Stimulated activated CD4-positive, alpha-beta T cell treated with anti-CD3 and anti-CD28 coated beads, Interleukin-12 subunit alpha, Interleukin-12 subunit beta, amount 100 ng/mL, for 24 hours (primary cell): ENCODE measurements around the gene IFI16.
"Not testable (repeated sequence)": the region's sequence is repeated elsewhere in the genome, so short reads cannot be mapped to it uniquely, and the experiment has no call there.

Experiments
- DNase-seq, 2 experiments: peaks; one replicate each; pipeline ENCODE4 v3.0.0-alpha.2; 2020; ENCODE audit warnings: low read depth in 2 of 2

IFI16 gene

DNA sequence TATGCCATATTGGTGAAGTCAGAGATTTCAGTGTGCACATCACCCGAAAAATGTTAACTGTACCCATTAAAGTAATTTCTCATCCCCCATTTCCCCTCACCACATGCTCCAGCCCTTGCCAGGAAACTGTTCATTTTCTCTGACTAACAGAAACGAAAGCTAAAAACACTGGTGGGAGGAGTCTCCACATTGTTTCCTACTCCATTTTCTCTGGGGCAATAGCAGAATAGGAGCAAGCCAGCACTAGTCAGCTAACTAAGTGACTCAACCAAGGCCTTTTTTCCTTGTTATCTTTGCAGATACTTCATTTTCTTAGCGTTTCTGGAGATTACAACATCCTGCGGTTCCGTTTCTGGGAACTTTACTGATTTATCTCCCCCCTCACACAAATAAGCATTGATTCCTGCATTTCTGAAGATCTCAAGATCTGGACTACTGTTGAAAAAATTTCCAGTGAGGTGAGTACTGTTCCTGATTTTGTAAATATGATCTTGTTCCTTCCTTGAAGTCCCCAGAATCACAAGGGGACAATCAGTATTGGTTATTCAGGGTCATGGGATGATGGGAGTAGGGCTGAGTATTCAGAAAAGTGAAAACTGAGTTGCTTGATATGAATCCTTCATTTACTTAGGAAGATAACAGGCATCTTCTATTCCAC is at the start of gene IFI16:
IFI16 (plus strand) TSS at position 204 of the 658 bp plus-strand sequence. CDS start 4,774 bp downstream, outside the sequence.
- DNase-seq, result no peak

DNA sequence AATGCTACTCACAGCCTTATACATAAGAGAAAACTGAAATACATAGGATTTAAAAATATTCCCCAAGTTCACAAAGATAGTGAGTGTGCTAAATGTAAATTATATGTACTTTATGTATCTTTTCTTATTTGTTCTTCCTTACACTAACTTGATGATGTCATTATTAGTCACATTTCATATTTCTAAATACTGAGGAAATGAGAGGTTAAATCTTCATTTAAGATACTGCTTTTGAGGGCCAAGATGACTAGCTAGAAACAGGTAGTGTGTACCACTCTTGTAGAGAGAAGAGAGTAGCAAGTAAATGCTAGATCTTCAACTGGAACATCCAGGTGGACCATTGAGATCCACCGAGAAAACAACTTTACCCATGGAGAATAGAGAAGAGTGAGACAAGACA is 48.5 kb upstream of the IFI16 start:
- no peak for DNase-seq

GRCh38 chr1:158962983-158963382 is 46.7 kb upstream of the IFI16 start:
- no peak for DNase-seq

DNA sequence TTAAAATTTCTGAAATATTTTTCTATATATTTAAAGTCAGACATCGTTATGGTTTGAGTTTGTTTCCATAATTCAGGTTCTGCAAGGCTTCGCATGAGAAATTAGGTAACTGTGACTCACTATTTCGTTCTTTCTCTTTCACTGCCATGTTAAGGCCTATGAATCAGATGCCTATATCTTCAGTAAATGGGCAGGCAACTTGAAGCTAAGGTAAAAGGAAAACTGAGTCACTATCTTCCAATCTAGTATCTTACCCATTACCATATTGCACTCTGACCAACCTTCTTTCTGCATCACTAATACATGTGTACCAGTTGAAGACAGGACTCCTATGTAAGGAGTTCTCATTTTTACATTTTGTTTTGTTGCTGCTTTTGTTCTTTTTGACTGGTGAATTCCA is 40.5 kb upstream of the IFI16 start:
- no peak for DNase-seq

- DNase-seq, result no peak
Measured at GRCh38 chr1:158969855-158970254, 39.9 kb upstream of the IFI16 start.

- DNase-seq, result no peak
Measured at GRCh38 chr1:158972841-158973240, 36.9 kb upstream of the IFI16 start.

- no peak for DNase-seq
Measured at GRCh38 chr1:158976219-158976618, 33.5 kb upstream of the IFI16 start.

DNA sequence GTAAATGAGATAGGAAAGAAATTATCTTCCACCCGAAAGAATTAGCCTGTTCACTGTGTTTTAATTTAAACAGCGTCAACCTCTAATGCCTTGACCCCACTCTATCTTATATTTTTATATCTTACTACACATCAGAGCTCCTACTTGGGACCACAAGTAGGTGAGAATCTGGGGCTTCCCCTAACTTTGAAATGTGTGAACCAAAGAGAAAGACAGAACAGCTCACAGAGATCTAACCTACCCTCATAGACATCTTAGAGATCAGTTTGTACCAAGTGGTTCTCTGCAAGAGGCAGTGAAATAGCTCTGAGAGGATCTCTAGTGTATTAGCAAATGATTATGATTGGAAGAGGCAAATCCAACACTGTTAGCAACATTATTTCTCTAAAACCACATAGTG is 31.0 kb upstream of the IFI16 start:
- no peak for DNase-seq

DNA sequence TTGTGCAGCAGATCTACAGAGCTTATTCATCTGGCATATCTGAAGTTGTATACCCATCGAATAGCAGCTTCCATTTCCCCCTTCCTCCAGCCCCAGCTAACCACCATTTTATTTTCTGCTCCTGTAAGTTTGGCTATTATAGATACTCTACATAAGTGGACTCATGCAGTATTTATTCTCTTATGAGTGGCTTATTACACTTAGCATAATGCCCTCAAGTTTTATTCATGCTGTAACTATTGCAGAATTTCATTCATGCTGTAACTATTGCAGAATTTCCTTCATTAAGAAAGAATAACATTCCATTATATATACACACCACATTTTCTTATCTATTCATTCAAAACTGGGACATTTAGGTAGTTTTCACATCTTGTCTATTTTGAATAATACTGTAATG is 30.5 kb upstream of the IFI16 start:
- DNase-seq, result no peak

GRCh38 chr1:158983235-158983634 is 26.5 kb upstream of the IFI16 start:
- no peak for DNase-seq

DNA sequence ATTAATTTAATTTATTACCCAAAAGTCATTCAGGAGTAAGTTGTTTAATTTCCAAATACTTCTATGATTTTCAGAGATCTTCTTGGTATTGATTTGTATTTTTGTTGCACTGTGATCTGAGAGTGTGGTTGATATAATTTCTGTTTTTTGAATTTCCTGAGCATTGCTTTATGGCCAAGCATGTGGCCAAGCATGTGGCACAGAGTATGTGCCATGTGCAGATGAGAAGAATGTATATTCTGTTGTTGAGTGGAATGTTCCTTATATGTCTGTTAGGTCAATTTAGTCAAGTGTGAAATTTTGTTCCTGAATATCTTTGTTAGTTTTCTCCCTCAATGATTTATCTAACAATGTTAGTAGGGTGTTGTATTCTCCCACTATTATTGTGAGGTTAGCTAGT is 25.3 kb upstream of the IFI16 start:
- DNase-seq, result no peak

GRCh38 chr1:158989424-158989823 is 20.3 kb upstream of the IFI16 start:
- DNase-seq, result no peak

- no peak for DNase-seq
Measured at GRCh38 chr1:158992787-158993312, 16.9 kb upstream of the IFI16 start.

DNA sequence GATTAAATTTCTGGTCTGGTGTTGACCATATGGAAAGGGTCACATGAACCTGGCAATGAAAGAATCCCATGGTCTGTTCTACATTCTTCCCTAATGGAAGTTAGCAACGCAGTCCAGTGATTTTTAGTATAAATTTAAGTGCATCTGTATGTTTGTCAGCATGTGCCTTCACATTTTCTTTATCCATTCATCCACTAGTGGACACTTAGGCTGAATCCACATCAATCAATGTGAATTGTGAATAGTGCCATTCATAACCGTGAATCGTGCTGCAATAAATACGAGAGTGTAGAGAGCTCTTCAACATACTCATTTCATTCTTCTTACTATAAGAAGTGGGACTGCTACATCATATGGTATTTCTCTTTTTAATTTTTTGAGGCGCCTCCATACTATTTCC is 12.7 kb upstream of the IFI16 start:
- DNase-seq, result no peak

DNA sequence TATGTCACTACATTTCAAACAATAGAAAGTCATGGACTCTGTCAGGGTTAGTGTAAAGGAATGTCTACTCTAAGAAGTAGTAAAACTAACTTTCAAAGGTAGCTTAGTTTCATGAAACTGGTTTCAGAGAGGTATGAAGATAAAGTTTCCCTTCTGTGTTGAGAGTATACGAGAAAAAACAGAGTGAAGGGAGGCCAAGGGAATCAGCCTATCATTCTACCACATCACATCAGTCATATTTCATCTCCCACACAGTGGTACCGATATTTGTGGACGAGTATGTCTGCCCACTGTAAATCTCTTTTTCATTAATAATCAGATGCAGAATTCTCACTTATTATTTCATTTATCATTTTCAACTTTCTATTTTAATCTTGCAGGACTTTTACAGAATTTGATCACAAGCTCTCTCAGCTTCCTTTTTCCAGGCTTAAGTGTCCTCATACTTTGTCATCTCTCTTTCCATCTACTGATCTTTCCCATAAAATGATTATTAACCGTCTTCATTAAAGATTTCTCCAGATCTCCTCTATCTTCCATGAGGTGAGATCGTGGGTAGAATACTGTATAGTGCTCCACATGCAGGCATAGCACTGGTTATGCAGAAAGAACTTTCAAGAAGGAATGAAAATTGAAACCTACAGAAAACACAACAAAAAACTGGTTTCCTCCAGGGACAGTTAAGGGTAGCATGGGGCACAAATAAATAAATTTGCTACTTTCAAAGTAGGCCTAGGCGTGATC is 11.5 kb upstream of the IFI16 start:
- no peak for DNase-seq

DNA sequence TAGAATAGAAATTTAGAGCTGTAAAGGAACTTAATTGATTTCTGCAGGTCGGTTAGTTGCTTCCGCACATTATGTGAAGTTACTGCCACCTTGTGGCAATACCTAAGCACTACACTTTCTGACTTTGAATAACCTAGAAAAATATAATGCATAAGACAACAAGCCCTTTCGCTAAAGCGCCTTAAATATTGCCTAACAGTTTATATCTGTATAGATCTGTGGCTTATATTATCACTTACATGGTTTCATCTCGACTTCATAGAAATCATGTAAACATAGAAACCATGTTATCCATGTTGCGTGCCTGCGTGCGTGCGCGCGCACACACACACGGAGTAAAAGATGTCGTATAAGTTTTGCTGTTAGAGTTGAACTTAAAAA is 10.9 kb upstream of the IFI16 start:
- no peak for DNase-seq

DNA sequence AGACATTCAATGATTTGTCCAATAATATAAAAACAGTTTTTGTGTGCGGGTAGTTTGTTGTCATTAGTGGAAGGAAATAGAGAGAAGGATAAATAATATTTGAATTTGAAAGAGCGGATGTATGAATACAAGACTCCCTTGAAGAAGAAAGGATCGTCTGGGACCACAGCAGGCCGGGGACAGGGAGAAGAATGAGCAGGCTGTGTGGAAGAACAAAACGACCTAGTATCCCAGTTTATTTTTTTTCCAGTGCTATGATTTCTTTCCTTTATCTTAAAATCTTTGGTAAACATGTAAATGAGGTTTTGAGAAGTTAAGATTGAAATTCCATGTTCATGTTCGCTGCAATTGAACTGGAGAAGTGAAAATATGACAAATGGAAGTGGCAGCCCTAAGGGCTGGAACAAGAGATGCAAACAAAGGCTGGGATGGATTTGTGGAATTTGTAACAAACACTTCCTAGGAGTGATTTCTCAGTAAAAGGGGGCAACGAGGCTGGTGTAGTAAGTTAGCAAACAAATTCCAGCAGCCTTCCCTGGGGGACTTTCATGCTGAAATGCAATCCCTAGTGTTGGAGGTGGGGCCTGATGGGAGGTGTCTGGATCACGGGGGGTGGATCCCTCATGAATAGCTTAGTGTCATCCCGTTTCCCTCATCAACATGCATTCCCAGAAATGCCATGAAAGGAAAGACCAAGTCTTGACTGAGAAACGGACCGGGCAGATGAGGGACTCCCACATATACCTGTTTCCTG is 10.2 kb upstream of the IFI16 start:
- DNase-seq, result no peak

GRCh38 chr1:159000070-159000409 is 9.7 kb upstream of the IFI16 start:
- no peak for DNase-seq

DNA sequence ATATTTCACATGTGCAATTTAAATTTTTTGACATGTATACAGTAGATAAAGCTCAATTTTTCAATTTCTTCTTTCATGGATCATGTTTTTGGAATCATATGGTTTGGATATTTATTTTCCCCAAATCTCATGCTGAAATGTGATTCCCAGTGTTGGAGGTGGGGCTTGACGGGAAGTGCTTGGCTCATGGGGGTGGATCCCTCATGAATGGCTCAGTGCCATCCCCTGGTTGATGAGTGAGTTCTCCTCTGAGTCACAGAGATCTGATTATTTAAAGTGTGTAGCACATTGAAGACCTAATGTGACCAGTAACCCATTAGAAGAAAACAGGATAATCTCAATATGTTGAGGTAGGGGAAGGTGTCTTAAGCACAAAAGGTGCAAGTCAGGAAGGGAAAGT is 9.1 kb upstream of the IFI16 start:
- no peak for DNase-seq

- DNase-seq, result no peak
Measured at GRCh38 chr1:159005161-159005560, 4.5 kb upstream of the IFI16 start.

GRCh38 chr1:159005676-159006075 is 4.0 kb upstream of the IFI16 start:
- DNase-seq, result no peak

DNA sequence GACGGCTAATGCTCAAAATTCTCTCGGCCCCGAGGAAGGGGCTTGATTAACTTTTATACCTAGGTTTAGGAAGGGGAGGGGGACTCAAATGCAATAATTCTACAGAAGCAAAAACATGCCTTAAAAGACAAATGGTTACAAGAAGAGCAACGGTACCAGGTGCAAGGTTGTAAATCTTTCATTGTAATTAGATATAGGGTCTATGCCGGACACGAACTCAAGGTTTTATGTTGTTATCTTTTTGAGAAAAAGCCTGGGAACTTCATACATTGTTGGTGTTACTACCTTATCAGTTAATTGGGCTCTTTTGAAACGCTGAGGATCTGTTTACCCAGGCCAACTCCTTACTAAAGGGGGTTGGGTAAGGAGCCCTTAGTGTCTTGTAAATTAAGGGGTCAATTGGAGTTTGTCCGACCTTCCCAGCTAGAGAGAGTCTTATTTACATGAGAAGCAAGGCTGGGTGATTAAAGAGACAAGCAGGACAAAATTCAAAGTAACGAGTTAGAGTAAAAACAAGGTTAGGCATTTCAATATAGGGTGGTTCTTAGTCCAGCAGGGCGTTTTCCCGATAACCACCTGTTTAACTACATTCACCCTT is 3.4 kb upstream of the IFI16 start:
- not testable (repeated sequence) for DNase-seq
